ENCODE results near the gene CHST12.
A peak's percentile ranks its signal among the peaks of the same experiment; 100 is the strongest.
"Not testable (repeated sequence)": the region's sequence is repeated elsewhere in the genome, so short reads cannot be mapped to it uniquely, and the experiment has no call there.

The CHST12 gene

DNA sequence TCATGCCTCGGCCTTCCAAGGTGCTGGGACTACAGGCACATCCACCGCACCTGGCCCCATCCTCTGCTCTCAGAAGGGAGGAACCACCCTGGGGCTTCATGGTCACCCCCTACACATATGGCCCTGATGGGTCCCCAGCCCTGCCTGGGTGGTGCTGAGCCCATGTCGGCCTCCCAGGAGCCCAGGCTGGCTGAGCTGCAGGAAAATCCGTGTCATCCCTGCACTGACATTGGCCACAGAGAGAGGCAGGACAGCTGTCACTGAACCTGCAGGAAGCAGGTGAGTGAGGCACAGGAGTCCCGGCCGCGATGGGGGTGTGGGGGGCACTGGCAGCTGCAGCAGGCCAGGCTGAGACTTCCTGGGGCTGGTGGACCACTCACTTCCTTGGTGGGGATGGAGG, 64.8 kb downstream of the CHST12 start:
- Histone ChIP-seq H3K27ac (ENCODE audit: insufficient read depth in 1 of 2, low read depth in 1 of 2, low read length in 2 of 2, poor library complexity in 1 of 2, severe bottlenecking in 2 of 2) (no peak overlapping the region), H3K4me3 (ENCODE audit: control insufficient read depth in 1 of 7, extremely low read depth in 1 of 7, insufficient read depth in 4 of 7, low read depth in 2 of 7, low read length in 6 of 7) (no peak overlapping the region), H3K9me3 (ENCODE audit: control extremely low read depth in 1 of 5, control insufficient read depth in 4 of 5, insufficient read depth in 2 of 5, low read depth in 1 of 5, low read length in 4 of 5) (no peaks in the 10 kb centered on the region), H3K36me3 (ENCODE audit: control insufficient read depth in 4 of 4, insufficient read depth in 4 of 4, low read length in 3 of 4) (no peaks in the 10 kb centered on the region), H3K4me1 (ENCODE audit: control extremely low read depth in 1 of 4, control insufficient read depth in 4 of 4, insufficient read depth in 4 of 4, low read length in 3 of 4) (peaks cover 0 to 13% (median 10%) of the 10 kb centered on the region in 4 experiments), H3K27me3 (replicated peaks in 2 of 5; ENCODE audit: control insufficient read depth in 4 of 5, insufficient read depth in 5 of 5, low read length in 4 of 5) (no peaks in the 10 kb centered on the region)
- CTCF ChIA-PET = interaction anchor here (0.6 to 11.6 kb wide), 27 partner anchors 9 to 238 kb away, joined by 3 to 219 read pairs (median 4); no protein-coding TSS in a partner anchor
- no peak for DNase-seq
- WGBS (ENCODE audit: insufficient coverage) = 90% methylated on average over 6 of the region's 7 CpGs
- POLR2A ChIA-PET = interaction anchor here (0.7 kb wide), 1 partner anchor 16 kb away, joined by 4 read pairs; no protein-coding TSS in a partner anchor

DNA sequence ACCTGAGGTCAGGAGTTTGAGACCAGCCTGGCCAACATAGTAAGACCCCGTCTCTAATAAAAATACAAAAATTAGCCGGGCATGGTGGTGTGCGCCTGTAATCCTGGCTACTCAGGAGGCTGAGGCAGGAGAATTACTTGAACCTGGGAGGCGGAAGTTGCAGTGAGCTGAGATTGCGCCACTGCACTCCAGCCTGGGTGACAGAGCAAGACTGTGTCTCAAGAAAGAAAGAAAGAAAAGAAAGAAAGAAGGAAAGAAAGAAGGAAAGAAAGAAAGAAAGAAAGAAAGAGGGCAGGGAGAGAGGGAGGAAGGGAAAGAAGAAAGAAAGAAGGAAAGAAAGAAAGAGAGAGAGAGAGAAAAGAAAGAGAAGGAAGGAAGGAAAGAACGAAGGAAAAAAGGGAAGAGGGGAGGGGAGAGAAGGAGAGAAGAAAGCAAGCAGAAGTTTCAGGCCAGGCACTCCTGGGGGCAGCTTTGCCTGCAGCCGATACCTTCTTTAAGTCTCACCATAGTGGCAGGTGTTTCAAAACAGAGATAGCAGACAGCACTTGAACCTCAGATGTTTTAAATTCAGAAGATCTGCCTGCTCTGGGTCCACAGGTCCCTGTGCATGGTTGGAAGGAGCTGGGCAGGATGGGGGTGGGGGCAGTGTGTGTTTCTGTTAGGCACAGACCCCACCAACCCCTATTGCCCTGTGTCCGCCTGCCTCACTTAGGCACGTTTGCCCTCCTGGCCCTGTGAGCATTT, 66.2 kb downstream of the CHST12 start:
- H3K27me3 ChIP-seq (replicated peaks in 2 of 5; ENCODE audit: control insufficient read depth in 4 of 5, insufficient read depth in 5 of 5, low read length in 4 of 5); POLR2A ChIA-PET; H3K4me3 ChIP-seq (ENCODE audit: control insufficient read depth in 1 of 7, extremely low read depth in 1 of 7, insufficient read depth in 4 of 7, low read depth in 2 of 7, low read length in 6 of 7); H3K27ac ChIP-seq (ENCODE audit: insufficient read depth in 1 of 2, low read depth in 1 of 2, low read length in 2 of 2, poor library complexity in 1 of 2, severe bottlenecking in 2 of 2); H3K9me3 ChIP-seq (ENCODE audit: control extremely low read depth in 1 of 5, control insufficient read depth in 4 of 5, insufficient read depth in 2 of 5, low read depth in 1 of 5, low read length in 4 of 5); DNase-seq; H3K36me3 ChIP-seq (ENCODE audit: control insufficient read depth in 4 of 4, insufficient read depth in 4 of 4, low read length in 3 of 4): not testable (repeated sequence)
- 87% methylated on average over 9 of the region's 9 CpGs for WGBS (ENCODE audit: insufficient coverage)
- CTCF ChIA-PET = interaction anchor here (0.5 to 11.6 kb wide), 30 partner anchors 8 to 260 kb away, joined by 3 to 219 read pairs (median 4); no protein-coding TSS in a partner anchor
- H3K4me1 ChIP-seq (ENCODE audit: control extremely low read depth in 1 of 4, control insufficient read depth in 4 of 4, insufficient read depth in 4 of 4, low read length in 3 of 4) = peaks cover 0 to 17% (median 10%) of the 10 kb centered on the region in 4 experiments

DNA sequence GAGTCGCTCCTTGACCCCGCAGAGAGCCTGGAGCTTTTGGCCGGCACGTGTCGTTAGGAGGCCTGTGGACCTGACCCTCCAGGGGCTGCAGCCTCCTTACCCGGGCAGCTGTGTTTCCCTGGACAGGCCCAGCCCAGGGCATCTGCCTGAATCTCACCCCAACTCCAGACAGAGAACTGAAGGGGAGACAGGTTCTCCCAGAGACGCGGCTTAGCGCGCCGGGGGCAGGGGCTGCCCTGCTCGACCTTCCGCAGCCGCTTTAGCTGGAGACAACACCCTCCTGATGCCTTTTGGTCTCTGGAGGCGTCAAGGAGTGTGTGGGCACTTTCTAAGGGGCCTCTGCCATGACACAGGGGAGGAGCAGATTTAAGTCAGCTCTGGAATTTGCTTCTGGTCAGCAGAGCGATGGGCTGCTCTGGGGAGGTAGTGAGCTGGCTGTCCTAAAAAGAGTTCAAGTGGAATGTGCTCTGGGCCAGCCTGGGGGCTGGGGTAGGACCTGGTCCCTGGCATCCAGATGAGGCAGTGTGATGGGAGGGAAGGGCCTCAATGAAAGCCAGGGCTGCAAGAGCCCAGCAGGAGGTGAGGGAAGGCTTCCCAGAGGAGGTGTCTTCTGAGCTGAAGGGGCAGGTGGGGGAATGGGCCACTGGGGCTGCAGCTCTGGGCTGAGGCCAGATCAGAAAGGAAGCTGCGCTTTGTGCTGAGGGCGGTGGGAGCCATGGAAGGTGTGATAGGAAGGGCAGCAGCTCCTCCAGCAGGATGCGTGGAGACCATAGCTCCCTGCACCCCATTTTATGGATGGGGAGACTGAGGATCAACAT, 67.0 kb downstream of the CHST12 start:
- no peaks in the 10 kb centered on the region for H3K27me3 ChIP-seq (replicated peaks in 2 of 5; ENCODE audit: control insufficient read depth in 4 of 5, insufficient read depth in 5 of 5, low read length in 4 of 5)
- H3K4me3 ChIP-seq (ENCODE audit: control insufficient read depth in 1 of 7, extremely low read depth in 1 of 7, insufficient read depth in 4 of 7, low read depth in 2 of 7, low read length in 6 of 7) = no peak overlapping the region
- 90% methylated on average over 19 of the region's 19 CpGs for WGBS (ENCODE audit: insufficient coverage)
- no peak overlapping the region for H3K27ac ChIP-seq (ENCODE audit: insufficient read depth in 1 of 2, low read depth in 1 of 2, low read length in 2 of 2, poor library complexity in 1 of 2, severe bottlenecking in 2 of 2)
- H3K9me3 ChIP-seq (ENCODE audit: control extremely low read depth in 1 of 5, control insufficient read depth in 4 of 5, insufficient read depth in 2 of 5, low read depth in 1 of 5, low read length in 4 of 5) = no peaks in the 10 kb centered on the region
- ChIA-PET POLR2A (no interaction called here), CTCF (interaction anchor here (0.5 to 11.6 kb wide), 22 partner anchors 8 to 243 kb away, joined by 3 to 219 read pairs (median 4); no protein-coding TSS in a partner anchor)
- no peaks in the 10 kb centered on the region for H3K36me3 ChIP-seq (ENCODE audit: control insufficient read depth in 4 of 4, insufficient read depth in 4 of 4, low read length in 3 of 4)
- peaks cover 0 to 17% (median 10%) of the 10 kb centered on the region in 4 experiments for H3K4me1 ChIP-seq (ENCODE audit: control extremely low read depth in 1 of 4, control insufficient read depth in 4 of 4, insufficient read depth in 4 of 4, low read length in 3 of 4)
- DNase-seq = no peak

DNA sequence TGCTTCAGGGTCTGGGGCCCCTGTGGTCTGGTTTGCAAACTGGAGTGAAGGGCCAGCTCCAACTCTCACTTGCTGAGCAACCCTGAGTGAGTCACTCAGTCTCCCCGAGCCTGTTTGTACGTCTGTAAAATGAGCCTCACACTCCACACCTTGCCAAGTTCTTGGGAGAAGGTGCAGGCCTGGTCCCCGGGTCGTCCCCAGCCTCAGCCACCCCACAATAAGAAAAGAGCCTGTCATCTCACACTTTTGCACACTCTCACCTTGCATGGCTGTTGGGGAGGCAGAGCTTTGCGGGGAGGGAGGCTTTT, 67.6 kb downstream of the CHST12 start:
- no peaks in the 10 kb centered on the region for H3K9me3 ChIP-seq (ENCODE audit: control extremely low read depth in 1 of 5, control insufficient read depth in 4 of 5, insufficient read depth in 2 of 5, low read depth in 1 of 5, low read length in 4 of 5)
- ChIA-PET POLR2A (no interaction called here), CTCF (interaction anchor here (0.6 to 11.6 kb wide), 9 partner anchors 9 to 185 kb away, joined by 3 to 219 read pairs (median 4); no protein-coding TSS in a partner anchor)
- no peaks in the 10 kb centered on the region for H3K36me3 ChIP-seq (ENCODE audit: control insufficient read depth in 4 of 4, insufficient read depth in 4 of 4, low read length in 3 of 4)
- peaks cover 0 to 17% (median 10%) of the 10 kb centered on the region in 4 experiments for H3K4me1 ChIP-seq (ENCODE audit: control extremely low read depth in 1 of 4, control insufficient read depth in 4 of 4, insufficient read depth in 4 of 4, low read length in 3 of 4)
- H3K4me3 ChIP-seq (ENCODE audit: control insufficient read depth in 1 of 7, extremely low read depth in 1 of 7, insufficient read depth in 4 of 7, low read depth in 2 of 7, low read length in 6 of 7) = no peak overlapping the region
- H3K27ac ChIP-seq (ENCODE audit: insufficient read depth in 1 of 2, low read depth in 1 of 2, low read length in 2 of 2, poor library complexity in 1 of 2, severe bottlenecking in 2 of 2) = no peak overlapping the region
- H3K27me3 ChIP-seq (replicated peaks in 2 of 5; ENCODE audit: control insufficient read depth in 4 of 5, insufficient read depth in 5 of 5, low read length in 4 of 5) = no peaks in the 10 kb centered on the region
- no CpG with 5 or more reads among the region's 5 CpGs for WGBS (ENCODE audit: insufficient coverage)
- no peak for DNase-seq

DNA sequence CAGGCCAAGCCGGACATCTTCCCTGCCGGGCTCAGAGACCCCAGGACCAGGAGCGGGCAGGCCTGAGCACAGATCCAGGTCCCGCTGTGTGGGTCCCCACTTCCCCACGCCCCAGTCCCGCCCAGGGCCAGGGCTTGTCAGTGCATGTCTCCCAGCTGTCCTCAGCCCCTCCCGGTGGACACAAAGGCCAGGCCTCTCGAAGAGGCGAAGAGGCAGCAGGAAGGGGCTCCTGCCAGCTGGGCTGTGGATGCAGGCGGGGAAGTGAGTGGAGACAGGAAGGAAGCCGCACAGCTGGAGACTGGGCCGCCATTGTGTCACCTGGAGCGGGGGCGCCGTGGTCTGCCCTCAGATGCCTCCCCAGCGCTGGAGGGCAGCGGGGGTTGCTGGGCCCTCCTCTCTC, 68.0 kb downstream of the CHST12 start:
- POLR2A ChIA-PET = interaction anchor here (0.6 kb wide), 1 partner anchor 81 kb away, joined by 5 read pairs; no protein-coding TSS in a partner anchor
- DNase-seq = peak in 2 of 3 donors; percentile 60 to 78

DNA sequence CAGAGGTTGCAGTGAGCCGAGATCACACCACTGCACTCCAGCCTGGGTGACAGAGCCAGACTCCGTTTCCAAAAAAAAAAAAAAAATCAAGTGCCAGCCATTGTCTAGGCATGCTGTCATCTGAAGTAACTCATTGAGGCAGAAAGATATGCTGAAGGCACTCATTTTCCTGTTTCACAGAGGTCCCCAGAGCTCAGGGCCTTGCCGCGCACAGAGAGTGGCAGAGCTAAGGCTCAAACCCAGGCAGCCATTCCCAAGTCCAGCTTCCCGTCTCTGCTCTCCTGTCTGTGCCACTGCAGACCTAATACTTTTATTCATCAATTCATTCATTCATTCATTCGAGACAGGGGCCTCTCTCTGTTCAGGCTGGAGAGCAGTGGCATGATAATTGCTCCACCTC, 69.3 kb downstream of the CHST12 start:
- H3K27me3 ChIP-seq (replicated peaks in 2 of 5; ENCODE audit: control insufficient read depth in 4 of 5, insufficient read depth in 5 of 5, low read length in 4 of 5) = no peaks in the 10 kb centered on the region
- H3K27ac ChIP-seq (ENCODE audit: insufficient read depth in 1 of 2, low read depth in 1 of 2, low read length in 2 of 2, poor library complexity in 1 of 2, severe bottlenecking in 2 of 2) = no peak overlapping the region
- ChIA-PET CTCF (interaction anchor here (0.5 to 11.6 kb wide), 2 partner anchors 21 to 966 kb away, joined by 3 to 219 read pairs; no protein-coding TSS in a partner anchor), POLR2A (no interaction called here)
- H3K4me3 ChIP-seq (ENCODE audit: control insufficient read depth in 1 of 7, extremely low read depth in 1 of 7, insufficient read depth in 4 of 7, low read depth in 2 of 7, low read length in 6 of 7) = no peak overlapping the region
- no peaks in the 10 kb centered on the region for H3K36me3 ChIP-seq (ENCODE audit: control insufficient read depth in 4 of 4, insufficient read depth in 4 of 4, low read length in 3 of 4)
- 95% methylated on average over 6 of the region's 6 CpGs for WGBS (ENCODE audit: insufficient coverage)
- no peaks in the 10 kb centered on the region for H3K9me3 ChIP-seq (ENCODE audit: control extremely low read depth in 1 of 5, control insufficient read depth in 4 of 5, insufficient read depth in 2 of 5, low read depth in 1 of 5, low read length in 4 of 5)
- no peak for DNase-seq
- H3K4me1 ChIP-seq (ENCODE audit: control extremely low read depth in 1 of 4, control insufficient read depth in 4 of 4, insufficient read depth in 4 of 4, low read length in 3 of 4) = peaks cover 0 to 31% (median 21%) of the 10 kb centered on the region in 4 experiments

More for the DNA sequence above, 68.0 kb downstream of the CHST12 start:
- H3K9me3 ChIP-seq (ENCODE audit: control extremely low read depth in 1 of 5, control insufficient read depth in 4 of 5, insufficient read depth in 2 of 5, low read depth in 1 of 5, low read length in 4 of 5) = no peaks in the 10 kb centered on the region
- H3K27ac ChIP-seq (ENCODE audit: insufficient read depth in 1 of 2, low read depth in 1 of 2, low read length in 2 of 2, poor library complexity in 1 of 2, severe bottlenecking in 2 of 2) = no peak overlapping the region
- peaks cover 0 to 17% (median 10%) of the 10 kb centered on the region in 4 experiments for H3K4me1 ChIP-seq (ENCODE audit: control extremely low read depth in 1 of 4, control insufficient read depth in 4 of 4, insufficient read depth in 4 of 4, low read length in 3 of 4)
- H3K4me3 ChIP-seq (ENCODE audit: control insufficient read depth in 1 of 7, extremely low read depth in 1 of 7, insufficient read depth in 4 of 7, low read depth in 2 of 7, low read length in 6 of 7) = peak overlapping the region in 2 of 7 experiments; percentile 13 to 28
- WGBS (ENCODE audit: insufficient coverage) = 6% methylated on average over 11 of the region's 17 CpGs
- no peaks in the 10 kb centered on the region for H3K36me3 ChIP-seq (ENCODE audit: control insufficient read depth in 4 of 4, insufficient read depth in 4 of 4, low read length in 3 of 4)
- no peaks in the 10 kb centered on the region for H3K27me3 ChIP-seq (replicated peaks in 2 of 5; ENCODE audit: control insufficient read depth in 4 of 5, insufficient read depth in 5 of 5, low read length in 4 of 5)
- CTCF ChIA-PET = interaction anchor here (0.6 to 11.6 kb wide), 5 partner anchors 9 to 92 kb away, joined by 3 to 219 read pairs (median 5); no protein-coding TSS in a partner anchor

Data from common myeloid progenitor, CD34-positive (primary cell).